ENCODE results near the gene RASAL2. TPM values are rescaled to one million over a fixed set of nuclear protein-coding genes. Genes with fewer than 3 reads are reported as not detected.

The RASAL2 gene
- total RNA-seq, 1 donor from 2014 or later = 44.2 TPM

- H3K36me3 Mint-ChIP-seq (ENCODE audit: low read depth, unreplicated experiment) = no peaks in the 10 kb centered on the region
- no peaks in the 10 kb centered on the region for H3K9me3 ChIP-seq (ENCODE audit: insufficient read depth, low read depth, low read length)
- H3K4me2 ChIP-seq (ENCODE audit: low read length) = no peak overlapping the region
- no peaks in the 10 kb centered on the region for H3K79me2 ChIP-seq (ENCODE audit: insufficient read depth, low read length)
- H3K9me3 Mint-ChIP-seq (ENCODE audit: unreplicated experiment) = no peaks in the 10 kb centered on the region
- no peak overlapping the region for H2AFZ ChIP-seq (ENCODE audit: low read depth, low read length)
- H3K36me3 ChIP-seq (ENCODE audit: insufficient read depth, low read length) = no peaks in the 10 kb centered on the region
- no peaks in the 10 kb centered on the region for H3K27me3 ChIP-seq (ENCODE audit: insufficient read depth, low read length)
- H3K27ac ChIP-seq (ENCODE audit: low read depth, low read length) = no peak overlapping the region
- H3K4me1 ChIP-seq (ENCODE audit: insufficient read depth, low read length) = peaks cover 14% of the 10 kb centered on the region
- H3K9ac ChIP-seq (ENCODE audit: low read length) = no peak overlapping the region
- no peak overlapping the region for H3K4me3 ChIP-seq (ENCODE audit: insufficient read depth, low read depth, low read length)
- FAIRE-seq (no peak), DNase-seq (ENCODE audit: low read depth) (no peak)
- H4K20me1 ChIP-seq (ENCODE audit: insufficient read depth, low read length) = no peaks in the 10 kb centered on the region
- no peak overlapping the region for H3K27ac Mint-ChIP-seq (ENCODE audit: unreplicated experiment)
- no peak overlapping the region for H3K4me3 Mint-ChIP-seq (ENCODE audit: unreplicated experiment)
- no peaks in the 10 kb centered on the region for H3K27me3 Mint-ChIP-seq (ENCODE audit: low read depth, unreplicated experiment)
- TF ChIP-seq, protein P1, sequence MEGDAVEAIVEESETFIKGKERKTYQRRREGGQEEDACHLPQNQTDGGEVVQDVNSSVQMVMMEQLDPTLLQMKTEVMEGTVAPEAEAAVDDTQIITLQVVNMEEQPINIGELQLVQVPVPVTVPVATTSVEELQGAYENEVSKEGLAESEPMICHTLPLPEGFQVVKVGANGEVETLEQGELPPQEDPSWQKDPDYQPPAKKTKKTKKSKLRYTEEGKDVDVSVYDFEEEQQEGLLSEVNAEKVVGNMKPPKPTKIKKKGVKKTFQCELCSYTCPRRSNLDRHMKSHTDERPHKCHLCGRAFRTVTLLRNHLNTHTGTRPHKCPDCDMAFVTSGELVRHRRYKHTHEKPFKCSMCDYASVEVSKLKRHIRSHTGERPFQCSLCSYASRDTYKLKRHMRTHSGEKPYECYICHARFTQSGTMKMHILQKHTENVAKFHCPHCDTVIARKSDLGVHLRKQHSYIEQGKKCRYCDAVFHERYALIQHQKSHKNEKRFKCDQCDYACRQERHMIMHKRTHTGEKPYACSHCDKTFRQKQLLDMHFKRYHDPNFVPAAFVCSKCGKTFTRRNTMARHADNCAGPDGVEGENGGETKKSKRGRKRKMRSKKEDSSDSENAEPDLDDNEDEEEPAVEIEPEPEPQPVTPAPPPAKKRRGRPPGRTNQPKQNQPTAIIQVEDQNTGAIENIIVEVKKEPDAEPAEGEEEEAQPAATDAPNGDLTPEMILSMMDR (IDR thresholded peaks at IDR 0.05; ENCODE audit: insufficient read depth, low read depth, low read length) = no peak
- no peak for TF ChIP-seq EZH2 (IDR thresholded peaks at IDR 0.05; ENCODE audit: insufficient read depth, low read length)
- H3K4me1 Mint-ChIP-seq (ENCODE audit: low read depth, unreplicated experiment) = peaks cover 22% of the 10 kb centered on the region
These were observed 45.0 kb upstream of the RASAL2 start for GRCh38 chr1:178048883-178049282.

DNA sequence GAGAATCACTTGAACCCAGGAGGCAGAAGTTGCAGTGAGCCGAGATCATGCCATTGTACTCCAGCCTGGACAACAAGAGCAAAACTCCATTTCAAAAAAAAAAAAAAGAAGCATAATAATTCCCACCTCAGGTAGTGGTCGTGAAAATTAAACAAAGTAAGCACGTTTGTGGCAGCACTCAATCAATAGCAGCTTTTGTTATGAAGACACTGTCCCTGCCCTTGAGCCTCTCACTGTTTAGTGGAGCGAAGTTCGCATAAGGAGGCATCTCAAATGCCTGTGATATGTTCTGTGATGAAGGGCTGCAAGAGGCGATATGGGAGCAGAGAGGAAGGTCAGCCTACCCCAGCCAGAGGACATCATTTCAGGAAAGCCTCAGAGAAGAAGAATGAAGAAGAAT is 43.8 kb upstream of the RASAL2 start:
- Histone ChIP-seq H3K4me1 (ENCODE audit: insufficient read depth, low read length) (peaks cover 14% of the 10 kb centered on the region), H3K9me3 (ENCODE audit: insufficient read depth, low read depth, low read length) (no peaks in the 10 kb centered on the region), H3K27ac (ENCODE audit: low read depth, low read length) (no peak overlapping the region), H2AFZ (ENCODE audit: low read depth, low read length) (no peak overlapping the region), H3K9ac (ENCODE audit: low read length) (no peak overlapping the region), H3K36me3 (ENCODE audit: insufficient read depth, low read length) (no peaks in the 10 kb centered on the region), H3K79me2 (ENCODE audit: insufficient read depth, low read length) (no peaks in the 10 kb centered on the region), H4K20me1 (ENCODE audit: insufficient read depth, low read length) (no peaks in the 10 kb centered on the region), H3K27me3 (ENCODE audit: insufficient read depth, low read length) (no peaks in the 10 kb centered on the region), H3K4me2 (ENCODE audit: low read length) (no peak overlapping the region), H3K4me3 (ENCODE audit: insufficient read depth, low read depth, low read length) (no peak overlapping the region)
- H3K4me1 Mint-ChIP-seq (ENCODE audit: low read depth, unreplicated experiment) = peaks cover 25% of the 10 kb centered on the region
- no peak for FAIRE-seq
- DNase-seq (ENCODE audit: low read depth) = no peak
- TF ChIP-seq, protein P1 (IDR thresholded peaks at IDR 0.05; ENCODE audit: insufficient read depth, low read depth, low read length) = no peak
- TF ChIP-seq EZH2 (IDR thresholded peaks at IDR 0.05; ENCODE audit: insufficient read depth, low read length) = no peak
- H3K9me3 Mint-ChIP-seq (ENCODE audit: unreplicated experiment) = no peaks in the 10 kb centered on the region
- no peaks in the 10 kb centered on the region for H3K36me3 Mint-ChIP-seq (ENCODE audit: low read depth, unreplicated experiment)
- no peak overlapping the region for H3K4me3 Mint-ChIP-seq (ENCODE audit: unreplicated experiment)
- H3K27me3 Mint-ChIP-seq (ENCODE audit: low read depth, unreplicated experiment) = no peaks in the 10 kb centered on the region
- no peak overlapping the region for H3K27ac Mint-ChIP-seq (ENCODE audit: unreplicated experiment)

DNA sequence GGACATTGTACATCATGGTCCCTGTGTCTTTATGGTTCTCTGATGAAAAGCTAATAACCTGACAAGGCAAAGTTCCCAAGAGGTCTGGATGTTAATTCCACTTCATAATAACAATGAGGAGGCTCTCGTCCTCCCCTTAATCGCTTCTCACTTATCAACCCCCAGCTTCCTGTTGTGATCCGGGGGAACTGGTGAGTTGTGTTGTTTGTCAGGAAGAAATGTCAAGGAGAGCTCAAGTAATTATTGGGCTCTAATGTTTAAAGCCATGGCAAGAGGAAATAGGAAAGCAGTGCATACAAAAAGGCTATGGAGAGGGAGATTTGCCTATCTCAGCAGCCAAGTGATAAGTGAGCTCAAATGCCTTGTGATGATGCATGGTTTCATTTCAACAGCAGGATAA is 42.8 kb upstream of the RASAL2 start:
- Mint-ChIP-seq H3K4me3 (ENCODE audit: unreplicated experiment) (no peak overlapping the region), H3K36me3 (ENCODE audit: low read depth, unreplicated experiment) (no peaks in the 10 kb centered on the region), H3K27ac (ENCODE audit: unreplicated experiment) (no peak overlapping the region), H3K27me3 (ENCODE audit: low read depth, unreplicated experiment) (no peaks in the 10 kb centered on the region), H3K9me3 (ENCODE audit: unreplicated experiment) (peaks cover 1% of the 10 kb centered on the region), H3K4me1 (ENCODE audit: low read depth, unreplicated experiment) (peaks cover 34% of the 10 kb centered on the region)
- Histone ChIP-seq H3K27me3 (ENCODE audit: insufficient read depth, low read length) (no peaks in the 10 kb centered on the region), H3K4me1 (ENCODE audit: insufficient read depth, low read length) (peaks cover 19% of the 10 kb centered on the region), H3K4me2 (ENCODE audit: low read length) (no peak overlapping the region), H2AFZ (ENCODE audit: low read depth, low read length) (no peak overlapping the region), H3K9ac (ENCODE audit: low read length) (no peak overlapping the region), H4K20me1 (ENCODE audit: insufficient read depth, low read length) (no peaks in the 10 kb centered on the region), H3K4me3 (ENCODE audit: insufficient read depth, low read depth, low read length) (no peak overlapping the region), H3K36me3 (ENCODE audit: insufficient read depth, low read length) (no peaks in the 10 kb centered on the region), H3K9me3 (ENCODE audit: insufficient read depth, low read depth, low read length) (no peaks in the 10 kb centered on the region), H3K79me2 (ENCODE audit: insufficient read depth, low read length) (no peaks in the 10 kb centered on the region), H3K27ac (ENCODE audit: low read depth, low read length) (no peak overlapping the region)
- FAIRE-seq (no peak), DNase-seq (ENCODE audit: low read depth) (no peak)
- TF ChIP-seq, protein P1 (IDR thresholded peaks at IDR 0.05; ENCODE audit: insufficient read depth, low read depth, low read length) = no peak
- no peak for TF ChIP-seq EZH2 (IDR thresholded peaks at IDR 0.05; ENCODE audit: insufficient read depth, low read length)
